Adrenal gland (tissue), 12 donors: ENCODE results near the gene KLHL13. TPM values are rescaled to one million over a fixed set of nuclear protein-coding genes. Genes with fewer than 3 reads are reported as not detected.

Source experiments
- DNase-seq, 7 donors: peaks; one replicate each; pipeline ENCODE4 v3.0.0-alpha.2; 2019 to 2020
- H3K27ac ChIP-seq, 5 donors: fragments of 200-600 bp; sonication (generic) in 4 of 5; 1 replicate in 3 of 5; 2 replicates in 2 of 5; pipeline versions ENCODE4 v1.5.1 to v1.8.0; 2016 to 2020; ENCODE audit warnings: mild to moderate bottlenecking in 1 of 5
- H3K27me3 ChIP-seq: fragments of 200-600 bp; 2 replicates; pipeline ENCODE4 v1.8.0; 2021
- H3K36me3 ChIP-seq, 2 donors: fragments of 200-600 bp; replicated peaks in 1 of 2; 1 replicate in 1 of 2; 2 replicates in 1 of 2; pipeline versions ENCODE4 v1.5.1 to v1.8.0; 2018 to 2022
- H3K4me1 ChIP-seq, 2 donors: fragments of 200-600 bp; replicated peaks in 1 of 2; 1 replicate in 1 of 2; 2 replicates in 1 of 2; pipeline versions ENCODE4 v1.5.1 to v1.8.0; 2018 to 2021
- H3K4me3 ChIP-seq, 4 donors: fragments of 200-600 bp; sonication (generic) in 3 of 4; one replicate each; pipeline ENCODE4 v1.5.1; 2016 to 2018
- H3K9me3 ChIP-seq, 3 donors: fragments of 200-600 bp; sonication (generic) in 1 of 3; replicated peaks in 1 of 3; 1 replicate in 2 of 3; 2 replicates in 1 of 3; pipeline versions ENCODE4 v1.5.1 to v1.8.0; 2016 to 2021
- POLR2A ChIP-seq, 2 donors: fragments of 450-650 bp; IDR thresholded peaks; one replicate each; pipeline ENCODE4 v1.6.1; 2017; ENCODE audit warnings: antibody characterized with exemption in 2 of 2, mild to moderate bottlenecking in 2 of 2, moderate library complexity in 1 of 2
- WGBS, 4 donors: extraction: QIAGEN DNeasy Blood & Tissue Kit in 2 of 4; methylation state at CpG; one replicate each; pipeline versions ENCODE4 v1.1.5 to v1.1.7; 2013 to 2017; 5-methylcytosine and 5-hydroxymethylcytosine counted together
- intact Hi-C, 2 donors: fragments of 100-400 bp; cut with DNase I; formaldehyde crosslinking; loops; one replicate each; pipeline versions ENCODE4 v1.14.1 to v1.15.0; 2022 to 2023
- polyA plus RNA-seq, 3 donors: library from polyadenylated mRNA; stranded (reverse); fragments of 200-250 nt in 2 of 3; fragments of 350-450 nt in 1 of 3; fragmentation: Illumina TruSeq in 1 of 3; extraction: RNeasy Lipid Tissue Mini Kit (QIAGEN cat#74804) in 1 of 3; gene quantifications; one replicate each; pipeline ENCODE4 v1.2.3, GENCODE V29; 2013 to 2014
- total RNA-seq, 9 donors: library from RNA; depleted of rRNA in 4 of 9; stranded (reverse); fragments of >200 nt in 4 of 9; fragments of 120-200 nt in 1 of 9; fragmentation: NEBNext Ultra II Directional in 1 of 9; extraction: Animal tissue kit (Norgen Biotek cat#: 25700) in 1 of 9; gene quantifications; one replicate each; pipeline versions ENCODE4 v1.1.0 to v1.2.4, GENCODE V29; 2013 to 2023
- TF ChIP-seq, protein P1 (sequence below), 6 experiments: fragments of 450-650 bp in 4 of 6; fragments of 200-600 bp in 2 of 6; sonication (generic) in 1 of 6; IDR thresholded peaks; 1 replicate in 5 of 6; 2 replicates in 1 of 6; pipeline versions ENCODE4 v1.5.1 to v1.8.0; 2016 to 2021; ENCODE audit warnings: antibody characterized with exemption in 6 of 6, mild to moderate bottlenecking in 2 of 6, moderate library complexity in 1 of 6
- donor health status: healthy with polysubstance abuse.
- donor health status: Bipolar disorder and iron deficiency.
- donor health status: DM: yes; HTN: yes; CAD: no.
- donor health status: DM: no; HTN: no; CAD: no.
- donor health status: DM: no; HTN: no; CAD: no.
- donor health status: DM: yes; HTN: yes; CAD: no.

KLHL13 gene
- total and polyA plus RNA-seq, 12 donors, result 2.9 to 55.9 (median 8.4) TPM

- H3K4me3 ChIP-seq, result no peak overlapping the region
- H3K4me1 ChIP-seq, result no peaks in the 10 kb centered on the region
- intact Hi-C loops, result no loop called here
- H3K27me3 ChIP-seq, result no peaks in the 10 kb centered on the region
- WGBS, 4 donors, result 71 to 91% (median 79%) methylated on average over 2 of the region's 2 CpGs
- DNase-seq, result no peak
- no peak overlapping the region for H3K27ac ChIP-seq
- TF ChIP-seq POLR2A (IDR thresholded peaks at IDR 0.05), result no peak
- TF ChIP-seq, protein P1, sequence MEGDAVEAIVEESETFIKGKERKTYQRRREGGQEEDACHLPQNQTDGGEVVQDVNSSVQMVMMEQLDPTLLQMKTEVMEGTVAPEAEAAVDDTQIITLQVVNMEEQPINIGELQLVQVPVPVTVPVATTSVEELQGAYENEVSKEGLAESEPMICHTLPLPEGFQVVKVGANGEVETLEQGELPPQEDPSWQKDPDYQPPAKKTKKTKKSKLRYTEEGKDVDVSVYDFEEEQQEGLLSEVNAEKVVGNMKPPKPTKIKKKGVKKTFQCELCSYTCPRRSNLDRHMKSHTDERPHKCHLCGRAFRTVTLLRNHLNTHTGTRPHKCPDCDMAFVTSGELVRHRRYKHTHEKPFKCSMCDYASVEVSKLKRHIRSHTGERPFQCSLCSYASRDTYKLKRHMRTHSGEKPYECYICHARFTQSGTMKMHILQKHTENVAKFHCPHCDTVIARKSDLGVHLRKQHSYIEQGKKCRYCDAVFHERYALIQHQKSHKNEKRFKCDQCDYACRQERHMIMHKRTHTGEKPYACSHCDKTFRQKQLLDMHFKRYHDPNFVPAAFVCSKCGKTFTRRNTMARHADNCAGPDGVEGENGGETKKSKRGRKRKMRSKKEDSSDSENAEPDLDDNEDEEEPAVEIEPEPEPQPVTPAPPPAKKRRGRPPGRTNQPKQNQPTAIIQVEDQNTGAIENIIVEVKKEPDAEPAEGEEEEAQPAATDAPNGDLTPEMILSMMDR (IDR thresholded peaks at IDR 0.05), result no peak
- H3K36me3 ChIP-seq, result no peaks in the 10 kb centered on the region
- no peaks in the 10 kb centered on the region for H3K9me3 ChIP-seq
These were observed 1.1 kb upstream of the KLHL13 start for GRCh38 chrX:118117741-118118140.

DNA sequence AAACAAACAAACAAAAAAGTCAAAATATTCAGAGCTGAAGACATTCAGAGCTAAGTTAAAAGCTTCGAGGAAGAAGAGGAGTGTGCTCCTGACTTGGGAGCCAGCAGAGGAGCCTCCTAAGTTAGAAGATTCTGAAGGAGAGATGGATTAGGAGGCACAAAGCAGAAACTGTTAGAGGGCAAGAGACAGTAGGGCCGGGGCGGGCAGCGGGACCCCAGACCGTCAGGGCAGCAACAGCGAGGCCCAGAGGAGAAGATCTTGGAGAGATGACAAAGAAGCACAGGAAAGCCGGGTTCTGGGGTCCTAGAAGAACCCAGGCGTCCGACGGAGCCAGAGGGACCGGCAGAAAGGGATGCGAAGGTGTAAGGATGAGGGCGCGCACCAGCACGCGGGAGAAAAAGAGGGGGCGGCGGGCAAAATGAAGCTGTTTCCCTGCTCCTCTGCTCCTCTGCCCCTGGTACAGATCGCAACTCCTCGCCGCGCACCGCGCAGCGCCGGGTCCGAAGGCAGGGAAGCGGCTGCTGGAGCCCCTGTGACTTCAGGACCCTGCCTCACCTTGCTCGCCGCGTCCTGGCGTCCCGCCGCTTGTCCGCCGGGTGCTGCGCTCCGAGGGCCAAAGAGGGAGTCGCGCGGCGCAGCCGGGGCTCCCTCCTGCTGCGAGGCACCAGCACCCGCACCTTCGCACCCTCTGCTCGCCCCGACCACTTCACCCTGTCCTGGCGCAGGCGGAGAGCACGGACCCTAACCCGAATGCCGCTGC, 477 bp downstream of the KLHL13 start:
- H3K27ac ChIP-seq, result peak overlapping the region in 3 of 5 donors; percentile 42 to 79 (median 66)
- 1 to 22% (median 13%) methylated on average over 12 to 53 of the region's 53 CpGs for WGBS, 4 donors
- H3K36me3 ChIP-seq, result no peaks in the 10 kb centered on the region
- no peaks in the 10 kb centered on the region for H3K9me3 ChIP-seq
- intact Hi-C loops, result no loop called here
- H3K4me3 ChIP-seq, result peak overlapping the region in 2 of 4 donors; percentile 41 to 73
- no peaks in the 10 kb centered on the region for H3K27me3 ChIP-seq
- TF ChIP-seq POLR2A (IDR thresholded peaks at IDR 0.05), result peak in 1 of 2 donors; percentile 30
- TF ChIP-seq, protein P1 (IDR thresholded peaks at IDR 0.05), result no peak
- peak in 4 of 7 donors; percentile 8 to 46 (median 18) for DNase-seq
- H3K4me1 ChIP-seq, result no peaks in the 10 kb centered on the region

- TF ChIP-seq POLR2A (IDR thresholded peaks at IDR 0.05), result no peak
- TF ChIP-seq, protein P1 (IDR thresholded peaks at IDR 0.05), result no peak
- Histone ChIP-seq H3K36me3 (no peaks in the 10 kb centered on the region), H3K27me3 (no peaks in the 10 kb centered on the region), H3K9me3 (no peaks in the 10 kb centered on the region), H3K4me1 (no peaks in the 10 kb centered on the region), H3K4me3 (no peak overlapping the region), H3K27ac (no peak overlapping the region)
- 57 to 69% (median 61%) methylated on average over 2 of the region's 2 CpGs for WGBS, 4 donors
- intact Hi-C loops, result no loop called here
- DNase-seq, result no peak
These were observed 1.6 kb downstream of the KLHL13 start for GRCh38 chrX:118114971-118115370.

DNA sequence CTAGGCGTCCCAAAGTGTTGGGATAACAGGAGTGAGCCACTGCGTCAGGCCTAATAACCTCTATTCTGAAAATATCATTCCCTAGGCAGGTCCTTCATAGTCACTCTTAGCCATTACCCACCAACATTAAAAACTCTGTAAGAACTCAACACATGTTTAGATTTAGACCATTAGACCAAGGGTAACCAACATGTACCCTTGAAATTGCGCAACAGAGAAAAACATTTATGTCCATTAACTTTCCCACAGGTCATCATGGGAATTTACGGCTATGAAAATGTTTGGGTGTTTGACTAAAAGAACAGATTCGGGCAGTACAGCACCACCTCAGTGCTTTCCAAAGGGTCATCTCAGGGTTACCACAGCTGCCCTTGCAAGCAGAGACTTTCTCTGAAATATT, 7.5 kb downstream of the KLHL13 start:
- Histone ChIP-seq H3K36me3 (no peaks in the 10 kb centered on the region), H3K27ac (no peak overlapping the region), H3K27me3 (no peaks in the 10 kb centered on the region), H3K4me1 (no peaks in the 10 kb centered on the region), H3K4me3 (no peak overlapping the region), H3K9me3 (no peaks in the 10 kb centered on the region)
- TF ChIP-seq, protein P1 (IDR thresholded peaks at IDR 0.05), result no peak
- TF ChIP-seq POLR2A (IDR thresholded peaks at IDR 0.05), result no peak
- WGBS, 4 donors, result 80 to 96% (median 90%) methylated on average over 5 of the region's 5 CpGs
- DNase-seq, result no peak
- intact Hi-C loops, result no loop called here
